Hepatocyte (in vitro differentiated cells): ENCODE results near the gene MTR.

ENCODE experiments used
- EZH2 ChIP-seq: fragments of 200-600 bp; sonication (generic); IDR thresholded peaks from 2 replicates; pipeline ENCODE4 v1.6.1; 2016; ENCODE audit warnings: antibody characterized with exemption, mild to moderate bottlenecking, borderline replicate concordance
- EZH2phosphoT487 ChIP-seq: fragments of 200-600 bp; sonication (generic); IDR thresholded peaks from one replicate; pipeline ENCODE4 v1.6.1; 2018; ENCODE audit warnings: antibody characterized with exemption, mild to moderate bottlenecking, low read depth, moderate library complexity; ENCODE audit not compliant: unreplicated experiment, severe bottlenecking
- TF ChIP-seq, protein P1 (sequence below): fragments of 200-600 bp; sonication (generic); IDR thresholded peaks from 2 replicates; pipeline ENCODE4 v1.5.1; 2016; ENCODE audit warnings: antibody characterized with exemption, mild to moderate bottlenecking; ENCODE audit not compliant: poor library complexity

DNA sequence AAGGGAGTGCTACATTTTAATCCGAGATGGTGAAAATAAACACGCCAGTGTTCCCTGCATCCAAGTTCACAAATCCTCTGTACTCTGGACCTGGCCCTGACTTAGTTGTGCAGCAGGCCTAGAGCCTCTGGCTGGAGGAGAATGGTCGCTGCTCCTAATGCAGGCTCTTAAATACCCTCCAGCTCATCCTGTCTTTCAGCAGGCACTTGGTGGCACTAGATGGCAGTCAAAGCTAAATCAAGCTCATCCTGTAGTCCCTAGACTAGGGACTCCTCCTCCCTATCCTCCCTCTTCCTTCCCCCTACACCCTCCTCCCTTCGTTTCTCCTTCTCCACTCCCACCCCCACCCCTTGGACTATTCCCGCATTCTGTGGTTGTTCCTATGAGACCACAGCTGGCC, 41.6 kb upstream of the MTR start:
- TF ChIP-seq, protein P1, sequence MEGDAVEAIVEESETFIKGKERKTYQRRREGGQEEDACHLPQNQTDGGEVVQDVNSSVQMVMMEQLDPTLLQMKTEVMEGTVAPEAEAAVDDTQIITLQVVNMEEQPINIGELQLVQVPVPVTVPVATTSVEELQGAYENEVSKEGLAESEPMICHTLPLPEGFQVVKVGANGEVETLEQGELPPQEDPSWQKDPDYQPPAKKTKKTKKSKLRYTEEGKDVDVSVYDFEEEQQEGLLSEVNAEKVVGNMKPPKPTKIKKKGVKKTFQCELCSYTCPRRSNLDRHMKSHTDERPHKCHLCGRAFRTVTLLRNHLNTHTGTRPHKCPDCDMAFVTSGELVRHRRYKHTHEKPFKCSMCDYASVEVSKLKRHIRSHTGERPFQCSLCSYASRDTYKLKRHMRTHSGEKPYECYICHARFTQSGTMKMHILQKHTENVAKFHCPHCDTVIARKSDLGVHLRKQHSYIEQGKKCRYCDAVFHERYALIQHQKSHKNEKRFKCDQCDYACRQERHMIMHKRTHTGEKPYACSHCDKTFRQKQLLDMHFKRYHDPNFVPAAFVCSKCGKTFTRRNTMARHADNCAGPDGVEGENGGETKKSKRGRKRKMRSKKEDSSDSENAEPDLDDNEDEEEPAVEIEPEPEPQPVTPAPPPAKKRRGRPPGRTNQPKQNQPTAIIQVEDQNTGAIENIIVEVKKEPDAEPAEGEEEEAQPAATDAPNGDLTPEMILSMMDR, result peak; percentile 56
- TF ChIP-seq EZH2, result no peak
- no peak for TF ChIP-seq EZH2phosphoT487
